A549 (cell line): Measurements from ENCODE around the gene NFRKB. TPM values are rescaled to one million over a fixed set of nuclear protein-coding genes. Genes with fewer than 3 reads are reported as not detected.

Experiments used
- ATAC-seq, 2 experiments: fragments of 200-7000 bp in 1 of 2; fragments of >200 bp in 1 of 2; cut with Nextera tagmentation in 1 of 2; cut with Tn5 transposase in 1 of 2; 3 replicates each; pipeline versions ENCODE4 v1.8.0 to v1.9.1; 2018 to 2020; ENCODE audit warnings: mild to moderate bottlenecking in 1 of 2, moderate library complexity in 1 of 2
- CTCF ChIA-PET: fragments of 300-600 bp; sonication (Branson Sonifier 250); formaldehyde crosslinking; extraction: SDS; loops from one replicate; lab custom pipeline; 2021; ENCODE audit warnings: antibody characterized with exemption, inconsistent platforms; lab: Yijun Ruan, JAX
- POLR2A ChIA-PET: fragments of 350-600 bp; formaldehyde crosslinking; extraction: SDS; loops from one replicate; lab custom pipeline; 2021; ENCODE audit warnings: antibody characterized with exemption, inconsistent platforms; lab: Yijun Ruan, JAX
- DNase-seq, 2 experiments: peaks; one replicate each; pipeline versions ENCODE4 v3.0.0 to v3.0.0-alpha.2; 2011 to 2016; ENCODE audit warnings: low read depth in 1 of 2, low spot score in 1 of 2
- FAIRE-seq: peaks from 2 replicates; lab custom pipeline; 2011; peaks lifted over from hg19 to GRCh38; lab: Jason Lieb, UNC
- H3K27ac ChIP-seq, 2 experiments: fragments of >200 bp; sonication (Bioruptor Twin); formaldehyde crosslinking; 3 replicates each; pipeline ENCODE4 v1.5.1; 2016 to 2017
- H3K4me1 ChIP-seq: fragments of >200 bp; sonication (Bioruptor Twin); formaldehyde crosslinking; 3 replicates; pipeline ENCODE4 v1.6.1; 2016
- H3K4me2 ChIP-seq: fragments of >200 bp; sonication (Bioruptor Twin); formaldehyde crosslinking; 3 replicates; pipeline ENCODE4 v1.6.1; 2016
- H3K4me3 ChIP-seq: fragments of >200 bp; sonication (Bioruptor Twin); formaldehyde crosslinking; 3 replicates; pipeline ENCODE4 v1.5.1; 2016
- H3K9me3 ChIP-seq: fragments of >200 bp; sonication (Bioruptor Twin); formaldehyde crosslinking; 3 replicates; pipeline ENCODE4 v1.6.1; 2016
- CTCF ChIP-seq: fragments of >200 bp; sonication (Bioruptor Twin); formaldehyde crosslinking; IDR thresholded peaks from 3 replicates; pipeline ENCODE4 v1.5.1; 2016
- EHF ChIP-seq: fragments of 250-450 bp; sonication (Bioruptor Pico); IDR thresholded peaks from 2 replicates; pipeline ENCODE4 v1.5.0; 2020; ENCODE audit warnings: mild to moderate bottlenecking
- EP300 ChIP-seq, 2 experiments: fragments of >200 bp; sonication (Bioruptor Twin); formaldehyde crosslinking; IDR thresholded peaks; 2 replicates in 1 of 2; 3 replicates in 1 of 2; pipeline ENCODE4 v1.6.1; 2016 to 2017
- ESRRA ChIP-seq: fragments of 150-350 bp; IDR thresholded peaks from 2 replicates; pipeline ENCODE4 v1.6.1; 2014; ENCODE audit warnings: mild to moderate bottlenecking, low read length, borderline replicate concordance
- FOSL2 ChIP-seq, 2 experiments: fragments of 450-650 bp in 1 of 2; fragments of >200 bp in 1 of 2; sonication (Bioruptor Twin) in 1 of 2; formaldehyde crosslinking; IDR thresholded peaks; 2 replicates each; pipeline versions ENCODE4 v1.5.0 to v1.6.1; 2016 to 2020; ENCODE audit warnings: mild to moderate bottlenecking in 1 of 2, moderate library complexity in 1 of 2
- FOXS1 ChIP-seq: fragments of 250-450 bp; sonication (Bioruptor Pico); IDR thresholded peaks from 2 replicates; pipeline ENCODE4 v1.5.0; 2020; ENCODE audit warnings: mild to moderate bottlenecking, moderate library complexity
- GATA3 ChIP-seq: IDR thresholded peaks from 2 replicates; pipeline ENCODE4 v1.6.1; 2012; ENCODE audit warnings: borderline replicate concordance
- HMGXB4 ChIP-seq: fragments of 250-450 bp; sonication (Bioruptor Pico); IDR thresholded peaks from 2 replicates; pipeline ENCODE4 v1.5.0; 2021; ENCODE audit warnings: mild to moderate bottlenecking, moderate library complexity, borderline replicate concordance
- HOXB5 ChIP-seq: fragments of 250-450 bp; sonication (Bioruptor Pico); IDR thresholded peaks from 2 replicates; pipeline ENCODE4 v1.5.0; 2020; ENCODE audit warnings: mild to moderate bottlenecking, moderate library complexity
- JUN ChIP-seq, 2 experiments: fragments of >200 bp; sonication (Bioruptor Twin); formaldehyde crosslinking; IDR thresholded peaks; 2 replicates in 1 of 2; 3 replicates in 1 of 2; pipeline ENCODE4 v1.6.1; 2016 to 2017
- JUNB ChIP-seq: fragments of >200 bp; sonication (Bioruptor Twin); formaldehyde crosslinking; IDR thresholded peaks from 2 replicates; pipeline ENCODE4 v1.6.1; 2016
- KDM1A ChIP-seq: fragments of 200-600 bp; sonication (generic); IDR thresholded peaks from 2 replicates; pipeline ENCODE4 v1.6.1; 2016; ENCODE audit warnings: low read depth, mild to moderate bottlenecking
- KDM5A ChIP-seq: fragments of 200-600 bp; sonication (generic); IDR thresholded peaks from 2 replicates; pipeline ENCODE4 v1.6.1; 2016; ENCODE audit warnings: antibody characterized with exemption, mild to moderate bottlenecking
- MAZ ChIP-seq: fragments of 150-350 bp; IDR thresholded peaks from 2 replicates; pipeline ENCODE4 v1.6.1; 2014; ENCODE audit warnings: antibody characterized with exemption, low read depth, low read length, borderline replicate concordance
- MYC ChIP-seq: IDR thresholded peaks from 2 replicates; pipeline ENCODE4 v1.6.1; 2012; ENCODE audit warnings: mild to moderate bottlenecking, inconsistent platforms, low read length, improper control_type of control experiment, borderline replicate concordance
- NPAS2 ChIP-seq: fragments of 250-450 bp; sonication (Bioruptor Pico); IDR thresholded peaks from 2 replicates; pipeline ENCODE4 v1.8.0; 2022; ENCODE audit warnings: mild to moderate bottlenecking, moderate library complexity, borderline replicate concordance
- PHF8 ChIP-seq: fragments of 200-600 bp; sonication (generic); IDR thresholded peaks from 2 replicates; pipeline ENCODE4 v1.6.1; 2016; ENCODE audit warnings: low read depth, mild to moderate bottlenecking, antibody characterized with exemption, moderate library complexity, borderline replicate concordance
- POLR2A ChIP-seq: IDR thresholded peaks from 2 replicates; pipeline ENCODE4 v1.6.1; 2012; ENCODE audit warnings: mild to moderate bottlenecking, low read length
- RARB ChIP-seq: fragments of 250-450 bp; sonication (Bioruptor Pico); IDR thresholded peaks from 2 replicates; pipeline ENCODE4 v1.8.0; 2021; ENCODE audit warnings: mild to moderate bottlenecking, moderate library complexity
- RCOR1 ChIP-seq: fragments of 150-350 bp; IDR thresholded peaks from 2 replicates; pipeline ENCODE4 v1.6.1; 2014; ENCODE audit warnings: antibody characterized with exemption, low read length, low read depth
- RFX5 ChIP-seq: fragments of 450-650 bp; IDR thresholded peaks from 2 replicates; pipeline ENCODE4 v1.7.1; 2014; ENCODE audit warnings: antibody characterized with exemption, mild to moderate bottlenecking, moderate library complexity
- RNF2 ChIP-seq: fragments of 200-600 bp; sonication (generic); IDR thresholded peaks from 2 replicates; pipeline ENCODE4 v1.6.1; 2016; ENCODE audit warnings: low read depth, mild to moderate bottlenecking, antibody characterized with exemption, moderate library complexity, borderline replicate concordance
- SREBF2 ChIP-seq: fragments of 450-650 bp; IDR thresholded peaks from 2 replicates; pipeline ENCODE4 v1.6.1; 2014; ENCODE audit warnings: mild to moderate bottlenecking, moderate library complexity
- TFCP2L1 ChIP-seq: fragments of 250-450 bp; sonication (Bioruptor Pico); IDR thresholded peaks from 2 replicates; pipeline ENCODE4 v1.5.0; 2021; ENCODE audit warnings: mild to moderate bottlenecking
- TP53 ChIP-seq: fragments of 250-450 bp; sonication (Bioruptor Pico); IDR thresholded peaks from 2 replicates; pipeline ENCODE4 v1.5.0; 2021; ENCODE audit warnings: mild to moderate bottlenecking, moderate library complexity
- ZFP36 ChIP-seq: fragments of 450-650 bp; IDR thresholded peaks from 2 replicates; pipeline ENCODE4 v1.6.1; 2014; ENCODE audit warnings: borderline replicate concordance; ENCODE audit not compliant: partially characterized antibody
- WGBS: methylation state at CpG from one replicate; pipeline ENCODE4 v1.1.6; 2017; ENCODE audit errors: missing lambda C conversion rate; 5-methylcytosine and 5-hydroxymethylcytosine counted together
- polyA minus RNA-seq: library from RNA; depleted of rRNA, polyadenylated mRNA; stranded (reverse); fragments of >200 nt; gene quantifications from 2 replicates; pipeline ENCODE4 v1.2.3, GENCODE V29; 2011; rRNA and poly(A)+ RNA removed
- polyA plus RNA-seq, 4 experiments: library from polyadenylated mRNA; depleted of rRNA in 3 of 4; stranded (reverse); fragments of >200 nt; fragmentation: RNase III in 1 of 4; extraction: RNeasy Plus Mini Kit Qiagen cat#74134 plus additional on column Dnase treatment in 1 of 4; gene quantifications; 2 replicates in 3 of 4; 3 replicates in 1 of 4; pipeline ENCODE4 v1.2.3, GENCODE V29; 2011 to 2017
- TF ChIP-seq, protein P1 (sequence below): IDR thresholded peaks from 2 replicates; pipeline ENCODE4 v1.6.1; 2012; ENCODE audit warnings: low read depth, borderline replicate concordance
- TF ChIP-seq, protein P2 (sequence below): fragments of 200-600 bp; sonication (generic); IDR thresholded peaks from 2 replicates; pipeline ENCODE4 v1.6.1; 2016; ENCODE audit warnings: antibody characterized with exemption, mild to moderate bottlenecking, moderate library complexity
- TF ChIP-seq, protein P3 (sequence below): IDR thresholded peaks from 2 replicates; pipeline ENCODE4 v1.6.1; 2012

NFRKB gene
- polyA plus RNA-seq (2011; rRNA removed) (10.2 and 11.8 TPM in 2 replicates), polyA plus RNA-seq (2017; fragmentation: RNase III; extraction: RNeasy Plus Mini Kit Qiagen cat#74134 plus additional on column Dnase treatment) (11.5 to 12.6 TPM (median 11.5 TPM) in 3 replicates), polyA minus RNA-seq (17.7 and 19.2 TPM in 2 replicates)
- polyA plus RNA-seq (2012; cell fraction: cytosol; rRNA removed) = 11.4 and 14.5 TPM in 2 replicates
- polyA plus RNA-seq (2012; cell fraction: nucleus; rRNA removed) = 28.0 and 28.3 TPM in 2 replicates

DNA sequence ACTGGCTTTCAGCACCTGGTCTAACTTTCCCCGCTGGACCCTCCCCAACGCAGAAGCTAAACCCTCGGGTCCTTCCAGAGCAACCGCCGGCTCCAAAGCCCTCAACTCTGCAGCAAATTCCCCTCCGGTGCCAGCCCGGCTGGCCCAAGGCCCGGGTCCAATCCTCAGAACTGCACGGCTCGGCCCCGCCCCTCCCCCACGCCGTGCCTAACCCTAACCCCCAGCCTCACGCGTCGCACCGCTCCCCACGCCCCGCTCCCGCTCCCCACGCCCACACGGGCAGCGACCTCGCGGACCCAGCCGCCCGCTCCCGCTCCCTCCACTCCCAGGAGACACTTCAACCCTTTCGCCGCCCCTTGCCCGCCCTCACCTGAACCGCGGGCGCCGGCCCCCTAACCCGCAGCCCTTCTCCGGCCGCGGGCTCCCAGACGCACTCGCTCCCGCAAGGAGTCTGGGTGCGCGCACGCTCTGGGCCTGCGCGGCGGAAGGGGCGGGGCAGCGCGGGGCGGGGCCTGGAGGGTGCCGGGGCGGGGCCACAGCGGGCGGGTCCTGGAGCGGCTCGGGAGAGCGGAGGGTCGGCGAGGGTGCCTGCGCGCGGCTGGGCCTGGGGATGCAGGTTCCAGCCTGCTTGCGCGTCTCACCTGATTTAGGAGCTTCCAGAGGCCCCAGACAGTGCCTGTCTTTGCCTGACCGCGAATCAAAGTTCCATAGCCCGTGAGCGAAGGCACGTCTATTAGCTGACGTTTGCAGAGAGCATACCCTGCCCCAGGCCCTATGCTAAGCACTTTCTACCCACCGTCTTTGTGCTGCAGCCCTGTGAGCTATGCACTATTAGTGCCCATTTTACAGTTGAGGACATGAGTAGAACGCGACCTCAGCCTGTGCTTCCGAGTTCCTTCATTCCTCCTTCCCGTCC lies at the start of gene NFRKB:
Gene NFRKB (minus strand): TSS at position 453 of the 916 bp plus-strand sequence. CDS start 2,729 bp downstream, outside the sequence.
- peak within 1 kb of the TSS; percentile 91 for H3K4me2 ChIP-seq
- peak within 1 kb of the TSS; percentile 83 to 100 for H3K27ac ChIP-seq
- POLR2A ChIA-PET = interaction anchor here (0.8 kb wide), 1 partner anchor 14 kb away, joined by 3 read pairs; no protein-coding TSS in a partner anchor
- peaks cover 11% of the 10 kb centered on the region; the same call in 1 of the 3 replicates for H3K4me1 ChIP-seq
- ATAC-seq (peak; percentile 95 to 99), DNase-seq (peak; percentile 58 to 76), FAIRE-seq (no peak)
- peak within 1 kb of the TSS; percentile 73 for H3K4me3 ChIP-seq
- H3K9me3 ChIP-seq = no peaks in the 10 kb centered on the region
- CTCF ChIA-PET = interaction anchor here (2.7 to 3.0 kb wide), 2 partner anchors 14 to 110 kb away, joined by 12 read pairs; no protein-coding TSS in a partner anchor
- 3% methylated on average over 15 of the region's 77 CpGs for WGBS
- TF ChIP-seq PHF8 (peak; percentile 18; the same call in 1 of the 2 replicates), JUN (IDR thresholded peaks at IDR 0.05) (peak in 1 of 2 experiments; percentile 65; a peak in 2 of 5 replicates), NPAS2 (CRISPR knock-in tag) (no peak), HMGXB4 (no peak), RFX5 (no peak), CTCF (no peak), KDM1A (no peak), EHF (no peak), TP53 (CRISPR knock-in tag) (no peak), JUNB (no peak), RNF2 (no peak), POLR2A (peak; percentile 70), EP300 (IDR thresholded peaks at IDR 0.05) (no peak), SREBF2 (no peak), MYC (no peak), TFCP2L1 (CRISPR knock-in tag) (no peak), GATA3 (no peak), MAZ (no peak), RCOR1 (no peak), FOXS1 (CRISPR knock-in tag) (no peak), RARB (CRISPR knock-in tag) (no peak), HOXB5 (CRISPR knock-in tag) (no peak), KDM5A (no peak), ESRRA (no peak), FOSL2 (IDR thresholded peaks at IDR 0.05) (no peak), FOSL2 (CRISPR knock-in tag; IDR thresholded peaks at IDR 0.05) (no peak), ZFP36 (no peak)
- TF ChIP-seq, protein P1, sequence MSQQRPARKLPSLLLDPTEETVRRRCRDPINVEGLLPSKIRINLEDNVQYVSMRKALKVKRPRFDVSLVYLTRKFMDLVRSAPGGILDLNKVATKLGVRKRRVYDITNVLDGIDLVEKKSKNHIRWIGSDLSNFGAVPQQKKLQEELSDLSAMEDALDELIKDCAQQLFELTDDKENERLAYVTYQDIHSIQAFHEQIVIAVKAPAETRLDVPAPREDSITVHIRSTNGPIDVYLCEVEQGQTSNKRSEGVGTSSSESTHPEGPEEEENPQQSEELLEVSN = no peak
- TF ChIP-seq, protein P2, sequence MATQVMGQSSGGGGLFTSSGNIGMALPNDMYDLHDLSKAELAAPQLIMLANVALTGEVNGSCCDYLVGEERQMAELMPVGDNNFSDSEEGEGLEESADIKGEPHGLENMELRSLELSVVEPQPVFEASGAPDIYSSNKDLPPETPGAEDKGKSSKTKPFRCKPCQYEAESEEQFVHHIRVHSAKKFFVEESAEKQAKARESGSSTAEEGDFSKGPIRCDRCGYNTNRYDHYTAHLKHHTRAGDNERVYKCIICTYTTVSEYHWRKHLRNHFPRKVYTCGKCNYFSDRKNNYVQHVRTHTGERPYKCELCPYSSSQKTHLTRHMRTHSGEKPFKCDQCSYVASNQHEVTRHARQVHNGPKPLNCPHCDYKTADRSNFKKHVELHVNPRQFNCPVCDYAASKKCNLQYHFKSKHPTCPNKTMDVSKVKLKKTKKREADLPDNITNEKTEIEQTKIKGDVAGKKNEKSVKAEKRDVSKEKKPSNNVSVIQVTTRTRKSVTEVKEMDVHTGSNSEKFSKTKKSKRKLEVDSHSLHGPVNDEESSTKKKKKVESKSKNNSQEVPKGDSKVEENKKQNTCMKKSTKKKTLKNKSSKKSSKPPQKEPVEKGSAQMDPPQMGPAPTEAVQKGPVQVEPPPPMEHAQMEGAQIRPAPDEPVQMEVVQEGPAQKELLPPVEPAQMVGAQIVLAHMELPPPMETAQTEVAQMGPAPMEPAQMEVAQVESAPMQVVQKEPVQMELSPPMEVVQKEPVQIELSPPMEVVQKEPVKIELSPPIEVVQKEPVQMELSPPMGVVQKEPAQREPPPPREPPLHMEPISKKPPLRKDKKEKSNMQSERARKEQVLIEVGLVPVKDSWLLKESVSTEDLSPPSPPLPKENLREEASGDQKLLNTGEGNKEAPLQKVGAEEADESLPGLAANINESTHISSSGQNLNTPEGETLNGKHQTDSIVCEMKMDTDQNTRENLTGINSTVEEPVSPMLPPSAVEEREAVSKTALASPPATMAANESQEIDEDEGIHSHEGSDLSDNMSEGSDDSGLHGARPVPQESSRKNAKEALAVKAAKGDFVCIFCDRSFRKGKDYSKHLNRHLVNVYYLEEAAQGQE = no peak
- TF ChIP-seq, protein P3, sequence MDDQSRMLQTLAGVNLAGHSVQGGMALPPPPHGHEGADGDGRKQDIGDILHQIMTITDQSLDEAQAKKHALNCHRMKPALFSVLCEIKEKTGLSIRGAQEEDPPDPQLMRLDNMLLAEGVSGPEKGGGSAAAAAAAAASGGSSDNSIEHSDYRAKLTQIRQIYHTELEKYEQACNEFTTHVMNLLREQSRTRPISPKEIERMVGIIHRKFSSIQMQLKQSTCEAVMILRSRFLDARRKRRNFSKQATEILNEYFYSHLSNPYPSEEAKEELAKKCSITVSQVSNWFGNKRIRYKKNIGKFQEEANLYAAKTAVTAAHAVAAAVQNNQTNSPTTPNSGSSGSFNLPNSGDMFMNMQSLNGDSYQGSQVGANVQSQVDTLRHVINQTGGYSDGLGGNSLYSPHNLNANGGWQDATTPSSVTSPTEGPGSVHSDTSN = no peak
